PC-9 (cell line): Measurements from ENCODE around the gene PIAS4.

Experiments used
- CTCF ChIP-seq: fragments of 200-600 bp; sonication (generic); conservative IDR thresholded peaks from 2 replicates; pipeline ENCODE4 v1.6.1; 2017; ENCODE audit warnings: mixed run types, antibody characterized with exemption, mild to moderate bottlenecking, moderate library complexity
- EZH2 ChIP-seq: fragments of 200-600 bp; sonication (generic); IDR thresholded peaks from 2 replicates; pipeline ENCODE4 v1.8.0; 2017; ENCODE audit warnings: antibody characterized with exemption, low read depth

- TF ChIP-seq CTCF (no peak), EZH2 (no peak)
Measured at GRCh38 chr19:4055209-4055552, 47.6 kb downstream of the PIAS4 start.
